Frontal cortex (tissue), 4 donors: Measurements from ENCODE around the gene ZNF431. TPM values are rescaled to one million over a fixed set of nuclear protein-coding genes. Genes with fewer than 3 reads are reported as not detected.
"Not testable (repeated sequence)": the region's sequence is repeated elsewhere in the genome, so short reads cannot be mapped to it uniquely, and the experiment has no call there.

Experiments used
- DNase-seq, 2 donors: peaks; one replicate each; pipeline ENCODE4 v3.0.0; 2012; ENCODE audit warnings: low spot score in 2 of 2
- FAIRE-seq: peaks from 2 replicates; lab custom pipeline; 2012; peaks lifted over from hg19 to GRCh38; lab: Jason Lieb, UNC
- total RNA-seq: library from RNA; depleted of rRNA; stranded (reverse); fragments of >200 nt; gene quantifications from one replicate; pipeline ENCODE4 v1.2.3, GENCODE V29; 2014
- donor health status: control.
- donor health status: control.
- donor health status: control.

ZNF431 gene
- 25.7 TPM for total RNA-seq

- FAIRE-seq, result peak; percentile 87
- peak; percentile 33 to 71 for DNase-seq
Measured at GRCh38 chr19:21141787-21142464, at the start of gene ZNF431. TSS of gene ZNF431 (plus strand) at chr19:21142040. CDS start at chr19:21142184, 144 bp downstream.

- FAIRE-seq (no peak), DNase-seq (no peak)
Measured at GRCh38 chr19:21092109-21092508, 49.7 kb upstream of the ZNF431 start.

DNA sequence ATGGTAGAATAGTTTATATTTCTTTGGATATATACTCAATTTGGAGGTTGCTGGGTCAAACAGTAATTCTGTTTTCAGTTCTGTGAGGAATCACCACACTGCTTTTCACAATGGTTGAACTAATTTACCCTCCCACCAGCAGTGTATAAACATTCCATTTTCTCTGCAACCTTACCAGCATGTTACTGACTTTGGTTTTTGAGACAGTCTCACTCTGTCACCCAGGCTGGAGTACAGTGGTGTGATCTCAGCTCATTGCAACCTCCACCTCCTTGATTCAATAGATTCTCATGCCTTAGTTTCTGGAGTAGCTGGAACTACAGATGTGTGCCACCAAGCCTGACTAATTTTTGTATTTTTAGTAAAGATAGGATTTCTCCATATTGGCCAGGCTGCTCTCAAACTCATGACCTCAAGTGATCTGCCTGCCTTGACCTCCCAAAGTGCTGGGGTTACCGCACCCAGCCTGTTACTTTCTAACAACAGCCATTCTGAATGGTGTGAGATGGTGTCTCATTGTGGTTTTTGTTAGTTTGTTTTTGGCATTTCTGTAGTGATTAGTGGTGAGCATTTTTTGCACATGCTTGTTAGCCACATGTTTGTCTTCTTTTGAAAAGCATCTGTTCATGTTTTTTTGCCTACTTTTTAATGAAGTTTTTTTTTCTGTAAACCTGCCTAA is 47.4 kb upstream of the ZNF431 start:
- FAIRE-seq (no peak), DNase-seq (no peak)

DNA sequence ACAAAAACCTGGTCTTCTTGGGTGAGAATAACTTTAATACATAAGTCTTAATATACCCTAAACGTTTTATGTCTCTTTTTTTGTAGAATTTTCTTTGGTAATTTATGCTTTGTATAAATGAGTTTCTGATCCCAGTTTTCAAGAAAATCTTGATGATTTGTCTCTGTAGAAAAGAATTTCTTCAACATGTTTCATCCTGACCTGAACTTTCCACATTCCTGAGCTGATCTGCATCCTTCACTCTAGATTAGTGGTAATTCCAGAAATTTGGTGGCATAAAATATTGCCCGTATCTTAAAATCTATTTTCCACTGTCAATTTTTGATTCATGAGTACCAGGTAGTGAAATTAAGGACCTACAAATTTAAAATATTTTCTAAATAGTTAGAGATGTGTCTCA is 43.5 kb upstream of the ZNF431 start:
- FAIRE-seq (no peak), DNase-seq (no peak)

DNA sequence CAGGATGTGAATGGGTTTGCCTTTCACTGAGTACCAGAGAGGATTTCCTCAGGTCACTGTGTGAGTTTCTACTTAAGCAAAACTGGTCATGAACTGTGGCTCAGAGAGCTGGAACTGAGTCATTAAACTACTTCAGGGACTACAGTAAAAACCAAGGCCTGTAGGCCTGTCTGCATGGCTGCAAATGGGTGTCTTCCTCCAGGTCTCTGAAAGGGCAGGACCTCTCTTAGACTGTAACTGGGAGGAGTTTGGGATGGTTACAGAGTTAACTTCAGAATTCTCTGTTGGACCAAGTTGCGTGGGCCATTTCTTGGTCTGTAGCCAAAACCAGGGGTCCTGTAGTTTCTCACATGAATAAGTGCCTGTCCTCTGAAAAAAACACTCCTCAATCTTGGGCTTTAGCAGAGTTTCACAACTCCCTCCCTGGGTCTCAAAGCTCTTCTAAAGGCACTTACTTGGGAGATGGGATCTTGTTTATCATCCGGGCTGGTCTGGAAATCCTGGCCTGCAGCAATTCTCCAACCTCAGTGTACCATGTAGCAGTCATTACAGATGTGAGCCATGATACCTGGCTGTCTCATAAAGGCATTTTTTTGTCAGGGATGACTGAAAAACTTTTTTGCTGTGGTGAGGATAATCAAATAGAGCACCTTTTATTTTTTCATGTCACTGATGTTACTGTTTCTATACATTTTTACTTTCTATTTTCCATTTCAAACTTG is 40.2 kb upstream of the ZNF431 start:
- DNase-seq, result no peak
- no peak for FAIRE-seq

DNA sequence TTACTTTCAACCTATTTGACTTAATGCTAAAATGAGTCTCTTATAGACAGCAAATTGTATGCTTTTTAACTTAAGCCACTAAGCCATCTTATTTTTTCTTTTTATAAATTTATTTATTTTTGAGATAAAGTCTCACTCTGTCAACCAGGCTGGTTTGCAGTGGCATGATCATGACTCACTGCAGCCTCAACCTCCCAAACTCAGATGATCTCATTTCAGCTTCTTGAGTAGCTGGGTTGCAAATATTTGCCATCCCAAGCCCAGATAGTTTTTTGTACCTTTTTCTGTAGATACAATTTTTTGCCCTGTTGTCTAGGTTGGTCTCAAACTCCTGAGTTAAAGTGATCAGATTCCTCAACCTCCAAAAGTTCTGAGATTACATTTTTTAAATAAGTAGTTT is 32.7 kb upstream of the ZNF431 start:
- no peak for FAIRE-seq
- DNase-seq, result no peak

GRCh38 chr19:21110183-21110582 is 31.7 kb upstream of the ZNF431 start:
- FAIRE-seq (no peak), DNase-seq (no peak)

- no peak for FAIRE-seq
- no peak for DNase-seq
Measured at GRCh38 chr19:21115430-21115829, 26.4 kb upstream of the ZNF431 start.

GRCh38 chr19:21117041-21117907 is 24.6 kb upstream of the ZNF431 start:
- DNase-seq (no peak), FAIRE-seq (no peak)

- no peak for DNase-seq
- FAIRE-seq, result no peak
Measured at GRCh38 chr19:21126078-21126477, 15.8 kb upstream of the ZNF431 start.

DNA sequence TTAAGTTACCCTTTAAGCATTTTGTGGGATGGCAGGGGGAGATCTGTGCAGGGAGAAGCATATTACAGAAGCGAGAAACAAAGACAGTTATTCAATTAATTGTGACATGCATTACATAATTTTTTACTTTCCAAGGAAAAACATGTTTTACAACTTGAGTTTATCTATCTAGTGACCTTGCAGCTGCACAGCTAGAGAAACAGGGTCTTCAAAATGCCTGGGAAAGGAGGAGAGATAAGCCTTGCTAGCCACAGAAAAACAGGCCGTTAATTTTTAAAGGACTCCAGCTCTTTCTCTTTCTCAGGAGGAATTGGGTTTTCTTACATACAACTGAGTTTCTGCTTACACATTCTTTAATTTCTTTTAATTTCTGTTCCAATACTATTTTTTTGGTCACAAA is 14.8 kb upstream of the ZNF431 start:
- no peak for FAIRE-seq
- DNase-seq, result no peak

DNA sequence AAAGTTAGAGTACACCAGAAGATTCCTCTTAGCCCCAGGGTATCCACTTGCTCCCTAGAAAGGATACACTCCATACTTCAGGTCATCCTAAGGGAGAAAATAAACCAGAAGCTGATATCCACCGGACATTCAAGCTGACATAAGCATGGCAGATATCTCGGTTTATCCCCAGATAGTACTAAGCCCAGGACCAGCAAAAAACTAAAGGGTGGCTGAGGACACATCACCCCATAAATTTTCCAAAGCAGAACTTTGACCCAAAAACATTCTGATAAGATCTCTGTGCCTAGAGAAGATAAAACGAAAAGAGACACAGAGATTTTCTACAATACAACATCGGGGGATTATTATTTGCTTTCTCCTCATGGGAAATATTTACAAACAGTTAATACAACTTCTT is 13.9 kb upstream of the ZNF431 start:
- FAIRE-seq (no peak), DNase-seq (no peak)

GRCh38 chr19:21128901-21129698 is 12.7 kb upstream of the ZNF431 start:
- DNase-seq (no peak), FAIRE-seq (no peak)

GRCh38 chr19:21130097-21130775 is 11.6 kb upstream of the ZNF431 start:
- DNase-seq (no peak), FAIRE-seq (no peak)

GRCh38 chr19:21133633-21134032 is 8.2 kb upstream of the ZNF431 start:
- DNase-seq (no peak), FAIRE-seq (no peak)

- no peak for FAIRE-seq
- DNase-seq, result no peak
Measured at GRCh38 chr19:21134934-21135366, 6.9 kb upstream of the ZNF431 start.

DNA sequence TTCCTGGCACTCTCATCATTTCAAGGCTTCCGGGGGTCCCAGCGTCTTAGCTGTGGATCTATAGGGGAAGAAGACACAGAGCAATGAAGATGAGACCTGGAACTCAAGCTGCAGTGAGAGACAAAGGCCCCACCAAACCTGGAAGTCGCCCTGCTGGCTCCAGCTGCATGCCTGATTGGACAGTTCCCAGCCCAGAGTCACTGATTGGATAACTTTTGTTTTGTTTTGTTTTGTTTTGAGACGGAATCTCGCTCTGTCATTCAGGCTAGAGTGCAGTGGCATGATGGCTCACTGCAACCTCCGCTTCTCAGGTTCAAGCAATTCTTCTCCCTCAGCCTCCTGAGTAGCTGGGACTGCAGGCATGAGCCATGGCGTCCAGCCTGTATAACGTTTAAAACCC is 6.4 kb upstream of the ZNF431 start:
- FAIRE-seq, result no peak
- DNase-seq, result no peak

GRCh38 chr19:21138130-21138529 is 3.7 kb upstream of the ZNF431 start:
- FAIRE-seq, result no peak

DNA sequence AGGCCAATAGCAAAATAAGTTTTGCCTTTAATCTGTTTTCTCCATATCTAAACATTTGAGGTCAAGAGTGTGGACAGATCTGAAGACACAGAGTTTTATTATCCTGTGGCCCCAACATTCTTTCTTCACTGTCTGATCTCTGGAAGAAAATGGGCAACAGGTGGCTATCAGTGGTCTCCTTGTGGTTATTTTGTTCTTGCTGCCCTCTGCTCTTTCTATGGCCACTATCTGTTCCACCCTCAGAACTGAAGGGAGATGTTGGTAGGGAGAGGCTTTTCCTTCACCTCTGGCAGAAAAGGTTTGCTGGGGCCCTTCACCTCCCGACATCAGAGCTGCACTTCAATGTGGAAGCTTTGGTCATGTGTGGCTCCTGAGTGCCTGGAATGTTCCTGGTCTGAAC is 834 bp upstream of the ZNF431 start:
- not testable (repeated sequence) for FAIRE-seq, DNase-seq

More at GRCh38 chr19:21138130-21138529, 3.7 kb upstream of the ZNF431 start:
- DNase-seq, result no peak
